Measurements from ENCODE around the gene EIF2S2.
A peak's percentile ranks its signal among the peaks of the same experiment; 100 is the strongest.

The EIF2S2 gene

GRCh38 chr20:34061695-34062094 is 50.3 kb downstream of the EIF2S2 start:
- DNase-seq: no peak

- DNase-seq: no peak
Observed at GRCh38 chr20:34060970-34061369, 51.1 kb downstream of the EIF2S2 start.

- no peak for DNase-seq
Observed at GRCh38 chr20:34058831-34059230, 53.2 kb downstream of the EIF2S2 start.

- no peak for DNase-seq
Observed at GRCh38 chr20:34055290-34055689, 56.8 kb downstream of the EIF2S2 start.

GRCh38 chr20:34052414-34052813 is 59.6 kb downstream of the EIF2S2 start:
- no peak for DNase-seq

- DNase-seq: no peak
Observed at GRCh38 chr20:34049897-34050695, 61.9 kb downstream of the EIF2S2 start.

GRCh38 chr20:34049389-34049788 is 62.7 kb downstream of the EIF2S2 start:
- DNase-seq: no peak

- DNase-seq: no peak
Observed at GRCh38 chr20:34047917-34048316, 64.1 kb downstream of the EIF2S2 start.

- no peak for DNase-seq
Observed at GRCh38 chr20:34047010-34047687, 64.9 kb downstream of the EIF2S2 start.

- no peak for DNase-seq
Observed at GRCh38 chr20:34045930-34046725, 65.9 kb downstream of the EIF2S2 start.

- no peak for DNase-seq
Observed at GRCh38 chr20:34045294-34045693, 66.7 kb downstream of the EIF2S2 start.

- DNase-seq: no peak
Observed at GRCh38 chr20:34043025-34043424, 69.0 kb downstream of the EIF2S2 start.

- DNase-seq: no peak
Observed at GRCh38 chr20:34042262-34042661, 69.8 kb downstream of the EIF2S2 start.

- no peak for DNase-seq
Observed at GRCh38 chr20:34041226-34041625, 70.8 kb downstream of the EIF2S2 start.

- DNase-seq: peak; percentile 38
Observed at GRCh38 chr20:34040300-34040995, 71.6 kb downstream of the EIF2S2 start.
